GM12878 (cell line): Measurements from ENCODE around the gene CGB5. TPM values are rescaled to one million over a fixed set of nuclear protein-coding genes. Genes with fewer than 3 reads are reported as not detected.

Experiments used
- ATAC-seq: fragments of 200-7000 bp; cut with Tn5 transposase; 3 replicates; pipeline ENCODE4 v1.9.1; 2020; ENCODE audit warnings: mild to moderate bottlenecking, moderate library complexity
- BruUV-seq: library from RNA; stranded (reverse); fragments of 400-500 nt; replicated peaks from 2 replicates; lab custom pipeline; 2021; lab: Mats Ljungman, UMichigan
- CTCF ChIA-PET: fragments of 300-600 bp; sonication (Branson Sonifier 250); formaldehyde crosslinking; extraction: SDS; loops from one replicate; lab custom pipeline; 2021; ENCODE audit warnings: inconsistent platforms; lab: Yijun Ruan, JAX
- POLR2A ChIA-PET: fragments of 350-600 bp; formaldehyde crosslinking; extraction: SDS; loops from one replicate; lab custom pipeline; 2021; ENCODE audit warnings: inconsistent platforms; lab: Charles Lee
- RAD21 ChIA-PET: fragments of 300-600 bp; sonication (Branson Sonifier 250); formaldehyde crosslinking; loops from one replicate; lab custom pipeline; 2023; ENCODE audit warnings: antibody characterized with exemption; ENCODE audit not compliant: unreplicated experiment; lab: Charles Lee
- SMC1A ChIA-PET: fragments of 300-600 bp; sonication (Branson Sonifier 250); formaldehyde crosslinking; loops from one replicate; lab custom pipeline; 2023; ENCODE audit not compliant: unreplicated experiment, uncharacterized antibody; lab: Charles Lee
- DNase-seq: peaks from one replicate; pipeline ENCODE4 v3.0.0-alpha.2; 2011; ENCODE audit warnings: low read depth, low spot score
- FAIRE-seq: peaks from 3 replicates; lab custom pipeline; 2011; peaks lifted over from hg19 to GRCh38; lab: Jason Lieb, UNC
- H2AFZ ChIP-seq: 2 replicates; pipeline ENCODE4 v1.6.0; 2011; ENCODE audit warnings: low read depth, low read length, control low read depth; ENCODE audit not compliant: control insufficient read depth
- H3K27ac ChIP-seq: 2 replicates; pipeline ENCODE4 v1.5.1; 2011; ENCODE audit warnings: control low read depth; ENCODE audit not compliant: control insufficient read depth, insufficient read depth
- H3K27me3 ChIP-seq, 2 experiments: replicated peaks in 1 of 2; 2 replicates each; pipeline versions ENCODE4 v1.6.0 to v1.6.1; 2011; ENCODE audit warnings: low read length in 1 of 2; ENCODE audit not compliant: control insufficient read depth in 2 of 2, insufficient read depth in 2 of 2
- H3K36me3 ChIP-seq, 2 experiments: 2 replicates each; pipeline ENCODE4 v1.5.1; 2011; ENCODE audit warnings: low read length in 1 of 2; ENCODE audit not compliant: control insufficient read depth in 2 of 2, insufficient read depth in 2 of 2
- H3K4me1 ChIP-seq: 2 replicates; pipeline ENCODE4 v1.6.1; 2011; ENCODE audit warnings: mild to moderate bottlenecking, low read length, moderate library complexity, mixed read lengths; ENCODE audit not compliant: control insufficient read depth, insufficient read depth
- H3K4me2 ChIP-seq: 2 replicates; pipeline ENCODE4 v1.6.0; 2011; ENCODE audit warnings: control low read depth; ENCODE audit not compliant: control insufficient read depth, insufficient read depth
- H3K4me3 ChIP-seq: fragments of 200-600 bp; sonication (generic); 2 replicates; pipeline ENCODE4 v1.5.1; 2016
- H3K79me2 ChIP-seq: 2 replicates; pipeline ENCODE4 v1.6.0; 2011; ENCODE audit warnings: low read length; ENCODE audit not compliant: control insufficient read depth, insufficient read depth
- H3K9ac ChIP-seq: 2 replicates; pipeline ENCODE4 v1.8.0; 2011; ENCODE audit warnings: low read length, control low read depth, mixed read lengths; ENCODE audit not compliant: control insufficient read depth, insufficient read depth
- H3K9me3 ChIP-seq: replicated peaks from 3 replicates; pipeline ENCODE4 v1.5.1; 2011; ENCODE audit warnings: mild to moderate bottlenecking, low read length; ENCODE audit not compliant: control insufficient read depth, insufficient read depth
- H4K20me1 ChIP-seq: 2 replicates; pipeline ENCODE4 v1.6.0; 2011; ENCODE audit not compliant: control insufficient read depth, insufficient read depth
- CEBPB ChIP-seq, 2 experiments: fragments of 150-350 bp in 1 of 2; IDR thresholded peaks; 2 replicates each; pipeline ENCODE4 v1.6.1; 2012 to 2014; ENCODE audit warnings: low read depth in 2 of 2, low read length in 2 of 2, borderline replicate concordance in 1 of 2, inconsistent platforms in 1 of 2
- ETV6 ChIP-seq, 2 experiments: fragments of 450-650 bp in 1 of 2; IDR thresholded peaks in 1 of 2; conservative IDR thresholded peaks in 1 of 2; 2 replicates each; pipeline ENCODE4 v1.6.1; 2014; ENCODE audit warnings: antibody characterized with exemption in 1 of 2, borderline replicate concordance in 1 of 2, low read depth in 1 of 2, mild to moderate bottlenecking in 1 of 2, moderate library complexity in 1 of 2
- EZH2 ChIP-seq: IDR thresholded peaks from 2 replicates; pipeline ENCODE4 v1.6.1; 2012; ENCODE audit warnings: low read depth, mild to moderate bottlenecking, control low read depth, inconsistent platforms, low read length, borderline replicate concordance; ENCODE audit not compliant: control insufficient read depth
- IKZF1 ChIP-seq: fragments of 450-650 bp; conservative IDR thresholded peaks from 2 replicates; pipeline ENCODE4 v1.6.1; 2017; ENCODE audit warnings: antibody characterized with exemption, mild to moderate bottlenecking
- MYC ChIP-seq: IDR thresholded peaks from 2 replicates; pipeline ENCODE4 v1.6.1; 2011; ENCODE audit warnings: mild to moderate bottlenecking, low read length, moderate library complexity, inconsistent platforms; ENCODE audit not compliant: insufficient read depth, insufficient replicate concordance, insufficient read length, severe bottlenecking
- NBN ChIP-seq: fragments of 450-650 bp; IDR thresholded peaks from 2 replicates; pipeline ENCODE4 v1.6.1; 2016
- PAX8 ChIP-seq: fragments of 450-650 bp; IDR thresholded peaks from 2 replicates; pipeline ENCODE4 v1.6.1; 2017; ENCODE audit warnings: mild to moderate bottlenecking, moderate library complexity
- RAD21 ChIP-seq: IDR thresholded peaks from 2 replicates; pipeline ENCODE4 v1.6.1; 2011; ENCODE audit warnings: mild to moderate bottlenecking, low read depth, low read length, moderate library complexity; ENCODE audit not compliant: insufficient read depth
- TAF1 ChIP-seq: IDR thresholded peaks from 2 replicates; pipeline ENCODE4 v1.6.1; 2011; ENCODE audit warnings: mild to moderate bottlenecking, low read depth, low read length, borderline replicate concordance
- ZNF274 ChIP-seq: IDR thresholded peaks from one replicate; pipeline ENCODE4 v1.8.0; 2011; ENCODE audit not compliant: insufficient read length, insufficient read depth
- ZNF622 ChIP-seq: fragments of 450-650 bp; IDR thresholded peaks from 2 replicates; pipeline ENCODE4 v1.6.1; 2017; ENCODE audit warnings: mild to moderate bottlenecking, inconsistent platforms
- WGBS: methylation state at CpG from one replicate; pipeline ENCODE4 v1.1.6; 2016; ENCODE audit warnings: low lambda C conversion rate; ENCODE audit not compliant: insufficient replicate concordance, insufficient coverage; ENCODE audit errors: missing lambda C conversion rate; 5-methylcytosine and 5-hydroxymethylcytosine counted together
- in situ Hi-C: fragments of 300-500 bp; cut with MboI; formaldehyde crosslinking; loops from 9 replicates; pipeline ENCODE4 v1.14.3; 2018; ENCODE audit warnings: mixed read lengths
- intact Hi-C: fragments of 100-400 bp; cut with micrococcal nuclease; formaldehyde crosslinking; loops from one replicate; pipeline ENCODE4 v1.14.2; 2022; ENCODE audit not compliant: unreplicated experiment
- polyA plus RNA-seq, 11 experiments: library from polyadenylated mRNA; depleted of rRNA in 4 of 11; unstranded in 6 of 11; stranded (reverse) in 5 of 11; fragments of >200 nt; fragmentation: Nextera tagmentation in 4 of 11; fragmentation: Illumina TruSeq in 1 of 11; extraction: Ambion mirVana in 4 of 11; extraction: Trizol in 1 of 11; gene quantifications; 1 replicate in 1 of 11; 2 replicates in 10 of 11; pipeline versions ENCODE4 v1.2.1 to v1.2.3, GENCODE V29; 2011 to 2016; ENCODE audit warnings: inconsistent platforms in 2 of 11, missing spikeins in 2 of 11, low read depth in 1 of 11
- total RNA-seq, 4 experiments: library from RNA; depleted of rRNA in 3 of 4; stranded (reverse); fragments of >200 nt in 3 of 4; fragmentation: Illumina TruSeq in 1 of 4; extraction: Trizol in 1 of 4; gene quantifications; 2 replicates each; pipeline versions ENCODE4 v1.2.1 to v1.2.3, GENCODE V29; 2013 to 2021
- TF ChIP-seq, protein P1 (sequence below): fragments of 450-650 bp; IDR thresholded peaks from 2 replicates; pipeline ENCODE4 v1.6.1; 2017; ENCODE audit warnings: mild to moderate bottlenecking, moderate library complexity
- TF ChIP-seq, protein P2 (sequence below): fragments of 450-650 bp; IDR thresholded peaks from 2 replicates; pipeline ENCODE4 v1.6.1; 2018; ENCODE audit warnings: mild to moderate bottlenecking, low read depth, moderate library complexity; ENCODE audit not compliant: partially characterized antibody
- TF ChIP-seq, protein P3 (sequence below), 3 experiments: IDR thresholded peaks in 2 of 3; conservative IDR thresholded peaks in 1 of 3; 2 replicates each; pipeline ENCODE4 v1.5.1; 2011; ENCODE audit warnings: low read depth in 3 of 3, low read length in 3 of 3, mild to moderate bottlenecking in 3 of 3, control low read depth in 2 of 3, moderate library complexity in 2 of 3, inconsistent platforms in 1 of 3, mixed read lengths in 1 of 3; ENCODE audit not compliant: control insufficient read depth in 2 of 3, insufficient read depth in 1 of 3; ENCODE audit errors: extremely low read depth in 1 of 3

Gene CGB5
- total and polyA plus RNA-seq, 10 of the 15 experiments (the other 5 are each of a cell fraction or from before 2014, with no cell fraction given): not detected

DNA sequence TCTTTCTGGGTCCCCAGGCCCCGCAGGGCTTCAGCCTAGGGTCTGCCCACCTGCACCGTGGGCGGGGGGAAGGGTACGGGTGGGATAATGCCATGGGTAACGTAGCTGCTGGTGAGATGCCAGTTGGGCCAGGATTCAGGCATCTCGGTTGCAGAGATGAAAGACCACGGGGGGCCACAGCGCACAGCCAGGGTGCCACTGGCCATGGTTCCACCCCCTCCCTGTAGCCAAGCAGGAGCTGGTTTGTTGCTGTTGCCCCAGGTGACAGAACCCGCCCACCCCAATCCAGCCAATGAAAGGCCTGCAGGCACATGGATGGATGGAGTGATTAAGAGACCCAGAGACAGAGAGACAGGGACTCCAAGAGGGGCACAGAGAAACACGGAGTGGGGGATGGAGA lies 14.9 kb downstream of the CGB5 start:
- intact Hi-C loops: no loop called here
- TF ChIP-seq ZNF274 (no peak), PAX8 (no peak), ETV6 (conservative IDR thresholded peaks at IDR 0.05 in 1 of 2, IDR thresholded peaks at IDR 0.05 in 1 of 2; ENCODE audit: borderline replicate concordance in 1 of 2, low read depth in 1 of 2) (no peak), IKZF1 (no peak), ZNF622 (no peak), MYC (no peak), NBN (no peak), EZH2 (no peak), TAF1 (no peak), RAD21 (no peak), CEBPB (IDR thresholded peaks at IDR 0.05; ENCODE audit: borderline replicate concordance in 1 of 2, low read depth in 2 of 2, low read length in 2 of 2) (no peak)
- TF ChIP-seq, protein P1, sequence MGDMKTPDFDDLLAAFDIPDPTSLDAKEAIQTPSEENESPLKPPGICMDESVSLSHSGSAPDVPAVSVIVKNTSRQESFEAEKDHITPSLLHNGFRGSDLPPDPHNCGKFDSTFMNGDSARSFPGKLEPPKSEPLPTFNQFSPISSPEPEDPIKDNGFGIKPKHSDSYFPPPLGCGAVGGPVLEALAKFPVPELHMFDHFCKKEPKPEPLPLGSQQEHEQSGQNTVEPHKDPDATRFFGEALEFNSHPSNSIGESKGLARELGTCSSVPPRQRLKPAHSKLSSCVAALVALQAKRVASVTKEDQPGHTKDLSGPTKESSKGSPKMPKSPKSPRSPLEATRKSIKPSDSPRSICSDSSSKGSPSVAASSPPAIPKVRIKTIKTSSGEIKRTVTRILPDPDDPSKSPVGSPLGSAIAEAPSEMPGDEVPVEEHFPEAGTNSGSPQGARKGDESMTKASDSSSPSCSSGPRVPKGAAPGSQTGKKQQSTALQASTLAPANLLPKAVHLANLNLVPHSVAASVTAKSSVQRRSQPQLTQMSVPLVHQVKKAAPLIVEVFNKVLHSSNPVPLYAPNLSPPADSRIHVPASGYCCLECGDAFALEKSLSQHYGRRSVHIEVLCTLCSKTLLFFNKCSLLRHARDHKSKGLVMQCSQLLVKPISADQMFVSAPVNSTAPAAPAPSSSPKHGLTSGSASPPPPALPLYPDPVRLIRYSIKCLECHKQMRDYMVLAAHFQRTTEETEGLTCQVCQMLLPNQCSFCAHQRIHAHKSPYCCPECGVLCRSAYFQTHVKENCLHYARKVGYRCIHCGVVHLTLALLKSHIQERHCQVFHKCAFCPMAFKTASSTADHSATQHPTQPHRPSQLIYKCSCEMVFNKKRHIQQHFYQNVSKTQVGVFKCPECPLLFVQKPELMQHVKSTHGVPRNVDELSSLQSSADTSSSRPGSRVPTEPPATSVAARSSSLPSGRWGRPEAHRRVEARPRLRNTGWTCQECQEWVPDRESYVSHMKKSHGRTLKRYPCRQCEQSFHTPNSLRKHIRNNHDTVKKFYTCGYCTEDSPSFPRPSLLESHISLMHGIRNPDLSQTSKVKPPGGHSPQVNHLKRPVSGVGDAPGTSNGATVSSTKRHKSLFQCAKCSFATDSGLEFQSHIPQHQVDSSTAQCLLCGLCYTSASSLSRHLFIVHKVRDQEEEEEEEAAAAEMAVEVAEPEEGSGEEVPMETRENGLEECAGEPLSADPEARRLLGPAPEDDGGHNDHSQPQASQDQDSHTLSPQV: no peak
- TF ChIP-seq, protein P2, sequence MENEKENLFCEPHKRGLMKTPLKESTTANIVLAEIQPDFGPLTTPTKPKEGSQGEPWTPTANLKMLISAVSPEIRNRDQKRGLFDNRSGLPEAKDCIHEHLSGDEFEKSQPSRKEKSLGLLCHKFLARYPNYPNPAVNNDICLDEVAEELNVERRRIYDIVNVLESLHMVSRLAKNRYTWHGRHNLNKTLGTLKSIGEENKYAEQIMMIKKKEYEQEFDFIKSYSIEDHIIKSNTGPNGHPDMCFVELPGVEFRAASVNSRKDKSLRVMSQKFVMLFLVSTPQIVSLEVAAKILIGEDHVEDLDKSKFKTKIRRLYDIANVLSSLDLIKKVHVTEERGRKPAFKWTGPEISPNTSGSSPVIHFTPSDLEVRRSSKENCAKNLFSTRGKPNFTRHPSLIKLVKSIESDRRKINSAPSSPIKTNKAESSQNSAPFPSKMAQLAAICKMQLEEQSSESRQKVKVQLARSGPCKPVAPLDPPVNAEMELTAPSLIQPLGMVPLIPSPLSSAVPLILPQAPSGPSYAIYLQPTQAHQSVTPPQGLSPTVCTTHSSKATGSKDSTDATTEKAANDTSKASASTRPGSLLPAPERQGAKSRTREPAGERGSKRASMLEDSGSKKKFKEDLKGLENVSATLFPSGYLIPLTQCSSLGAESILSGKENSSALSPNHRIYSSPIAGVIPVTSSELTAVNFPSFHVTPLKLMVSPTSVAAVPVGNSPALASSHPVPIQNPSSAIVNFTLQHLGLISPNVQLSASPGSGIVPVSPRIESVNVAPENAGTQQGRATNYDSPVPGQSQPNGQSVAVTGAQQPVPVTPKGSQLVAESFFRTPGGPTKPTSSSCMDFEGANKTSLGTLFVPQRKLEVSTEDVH: no peak
- TF ChIP-seq, protein P3, sequence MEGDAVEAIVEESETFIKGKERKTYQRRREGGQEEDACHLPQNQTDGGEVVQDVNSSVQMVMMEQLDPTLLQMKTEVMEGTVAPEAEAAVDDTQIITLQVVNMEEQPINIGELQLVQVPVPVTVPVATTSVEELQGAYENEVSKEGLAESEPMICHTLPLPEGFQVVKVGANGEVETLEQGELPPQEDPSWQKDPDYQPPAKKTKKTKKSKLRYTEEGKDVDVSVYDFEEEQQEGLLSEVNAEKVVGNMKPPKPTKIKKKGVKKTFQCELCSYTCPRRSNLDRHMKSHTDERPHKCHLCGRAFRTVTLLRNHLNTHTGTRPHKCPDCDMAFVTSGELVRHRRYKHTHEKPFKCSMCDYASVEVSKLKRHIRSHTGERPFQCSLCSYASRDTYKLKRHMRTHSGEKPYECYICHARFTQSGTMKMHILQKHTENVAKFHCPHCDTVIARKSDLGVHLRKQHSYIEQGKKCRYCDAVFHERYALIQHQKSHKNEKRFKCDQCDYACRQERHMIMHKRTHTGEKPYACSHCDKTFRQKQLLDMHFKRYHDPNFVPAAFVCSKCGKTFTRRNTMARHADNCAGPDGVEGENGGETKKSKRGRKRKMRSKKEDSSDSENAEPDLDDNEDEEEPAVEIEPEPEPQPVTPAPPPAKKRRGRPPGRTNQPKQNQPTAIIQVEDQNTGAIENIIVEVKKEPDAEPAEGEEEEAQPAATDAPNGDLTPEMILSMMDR (IDR thresholded peaks at IDR 0.05 in 2 of 3, conservative IDR thresholded peaks at IDR 0.05 in 1 of 3; ENCODE audit: control insufficient read depth in 2 of 3, extremely low read depth in 1 of 3, insufficient read depth in 1 of 3, low read depth in 3 of 3, low read length in 3 of 3): no peak

More for the DNA sequence above, 14.9 kb downstream of the CGB5 start:
- H3K27me3 ChIP-seq: peaks cover 3 to 16% of the 10 kb centered on the region in 2 experiments; a peak in 3 of 4 replicates
- H3K4me1 ChIP-seq: no peaks in the 10 kb centered on the region
- no peak overlapping the region for H2AFZ ChIP-seq
- no peak overlapping the region for H3K4me2 ChIP-seq
- no peak overlapping the region for H3K9ac ChIP-seq
- no peak overlapping the region for H3K27ac ChIP-seq
- BruUV-seq: no TSS peak
- ChIA-PET SMC1A (no interaction called here), CTCF (interaction anchor here (1.2 kb wide), 1 partner anchor 48 kb away, joined by 3 read pairs; no protein-coding TSS in a partner anchor), POLR2A (no interaction called here), RAD21 (no interaction called here)
- 37% methylated on average over 10 of the region's 10 CpGs for WGBS
- no peaks in the 10 kb centered on the region for H4K20me1 ChIP-seq
- no peaks in the 10 kb centered on the region for H3K9me3 ChIP-seq
- no peak for DNase-seq
- no peaks in the 10 kb centered on the region for H3K36me3 ChIP-seq
- peak; percentile 37; the same call in 2 of the 3 replicates for ATAC-seq
- no peak for FAIRE-seq
- in situ Hi-C loops: no loop called here
- H3K79me2 ChIP-seq: no peaks in the 10 kb centered on the region
- no peak overlapping the region for H3K4me3 ChIP-seq
